ENCODE results near the gene NUDT4. TPM values are rescaled to one million over a fixed set of nuclear protein-coding genes. Genes with fewer than 3 reads are reported as not detected.

Gene NUDT4
- polyA plus RNA-seq, 1 donor (not counting 4 experiments of a cell fraction or from before 2014, with no cell fraction given) = 33.2 TPM

DNA sequence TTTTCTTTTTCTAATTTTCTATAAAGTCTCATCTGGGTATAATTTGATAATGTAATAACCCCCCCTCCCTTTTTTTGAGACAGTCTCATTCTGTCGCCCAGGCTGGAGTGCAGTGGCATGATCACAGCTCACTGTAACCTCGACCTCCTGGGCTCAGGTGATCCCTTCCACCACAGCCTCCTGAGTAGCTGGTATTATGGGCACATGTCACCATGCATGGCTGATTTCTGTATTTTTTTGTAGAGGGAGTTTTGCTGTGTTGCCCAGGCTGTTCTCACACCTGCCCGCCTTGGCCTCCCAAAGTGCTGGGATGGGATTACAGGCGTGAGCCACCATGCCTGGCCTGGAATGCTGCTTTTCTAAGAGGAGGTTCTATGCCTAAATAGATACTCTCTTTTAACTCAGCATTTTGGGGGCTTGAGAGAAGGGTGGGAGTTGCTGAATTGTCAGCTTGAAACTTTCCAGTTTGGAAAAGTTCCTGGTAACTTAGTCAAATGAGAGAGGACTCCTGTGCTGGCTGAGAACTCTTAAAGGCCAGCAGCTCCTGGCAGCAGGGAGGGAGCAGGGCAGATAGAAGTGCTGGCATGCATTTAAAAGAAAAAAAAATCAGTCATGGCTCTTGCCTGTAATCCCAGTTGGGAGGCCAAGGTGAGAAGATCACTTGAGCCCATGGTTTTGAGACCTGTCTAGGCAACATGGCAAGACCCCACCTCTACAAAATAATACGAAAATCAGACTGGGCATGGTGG, 13.0 kb downstream of the NUDT4 start:
- dilution Hi-C loops (cut with MboI; ENCODE audit: extremely low pct_ligation_motif_present, low sequenced_read_pairs) = no loop called here
- H3K4me1 ChIP-seq (ENCODE audit: control insufficient read depth, extremely low read depth, insufficient read depth, low read length) = peaks cover 10% of the 10 kb centered on the region

GRCh38 chr12:93393425-93393824, 15.7 kb downstream of the NUDT4 start:
- H3K27me3 ChIP-seq (ENCODE audit: control insufficient read depth, extremely low read depth, insufficient read depth, low read length) = no peaks in the 10 kb centered on the region
- H3K4me3 ChIP-seq (ENCODE audit: control insufficient read depth in 2 of 3, extremely low read depth in 1 of 3, insufficient read depth in 2 of 3, low read depth in 1 of 3, low read length in 3 of 3) = no peak overlapping the region
- no peak overlapping the region for H3K4me2 ChIP-seq (ENCODE audit: control insufficient read depth, extremely low read depth, insufficient read depth, low read depth, low read length)
- dilution Hi-C loops (cut with MboI; ENCODE audit: extremely low pct_ligation_motif_present, low sequenced_read_pairs) = no loop called here
- peaks cover 4 to 10% of the 10 kb centered on the region in 2 experiments for H3K36me3 ChIP-seq (ENCODE audit: control insufficient read depth in 2 of 2, extremely low read depth in 1 of 2, insufficient read depth in 2 of 2, low read length in 2 of 2)
- H2AFZ ChIP-seq (ENCODE audit: control insufficient read depth, low read length) = no peak overlapping the region
- H3K9ac ChIP-seq (ENCODE audit: control insufficient read depth, extremely low read depth, insufficient read depth, low read length) = no peak overlapping the region
- H3K27ac ChIP-seq (ENCODE audit: control insufficient read depth, insufficient read depth, low read length) = no peak overlapping the region
- no peak for DNase-seq (ENCODE audit: low read depth, low spot score)
- no peaks in the 10 kb centered on the region for H4K20me1 ChIP-seq (ENCODE audit: control insufficient read depth, extremely low read depth, insufficient read depth, low read length)
- no peaks in the 10 kb centered on the region for H3K9me1 ChIP-seq (ENCODE audit: control insufficient read depth, extremely low read depth, insufficient read depth, low read length)
- FAIRE-seq = no peak
- H3K79me2 ChIP-seq (ENCODE audit: control insufficient read depth, insufficient read depth, low read length) = peaks cover 43% of the 10 kb centered on the region
- H3K4me1 ChIP-seq (ENCODE audit: control insufficient read depth, extremely low read depth, insufficient read depth, low read length) = no peaks in the 10 kb centered on the region
- H3K9me3 ChIP-seq (ENCODE audit: control insufficient read depth, low read depth, low read length) = no peaks in the 10 kb centered on the region
- no peak for TF ChIP-seq CTCF (optimal IDR thresholded peaks at IDR 0.05 in 1 of 3, IDR thresholded peaks at IDR 0.05 in 1 of 3, conservative IDR thresholded peaks at IDR 0.05 in 1 of 3; ENCODE audit: extremely low read depth in 1 of 3, insufficient read depth in 2 of 3, low read length in 3 of 3)
- no peak for TF ChIP-seq EZH2 (IDR thresholded peaks at IDR 0.05; ENCODE audit: low read length)

More for the DNA sequence above, 13.0 kb downstream of the NUDT4 start:
- no peaks in the 10 kb centered on the region for H3K9me3 ChIP-seq (ENCODE audit: control insufficient read depth, low read depth, low read length)
- DNase-seq (ENCODE audit: low read depth, low spot score) = no peak
- no peak overlapping the region for H2AFZ ChIP-seq (ENCODE audit: control insufficient read depth, low read length)
- no peak overlapping the region for H3K9ac ChIP-seq (ENCODE audit: control insufficient read depth, extremely low read depth, insufficient read depth, low read length)
- H3K4me3 ChIP-seq (ENCODE audit: control insufficient read depth in 2 of 3, extremely low read depth in 1 of 3, insufficient read depth in 2 of 3, low read depth in 1 of 3, low read length in 3 of 3) = no peak overlapping the region
- no peaks in the 10 kb centered on the region for H3K9me1 ChIP-seq (ENCODE audit: control insufficient read depth, extremely low read depth, insufficient read depth, low read length)
- peaks cover 7% of the 10 kb centered on the region for H4K20me1 ChIP-seq (ENCODE audit: control insufficient read depth, extremely low read depth, insufficient read depth, low read length)
- no peak overlapping the region for H3K4me2 ChIP-seq (ENCODE audit: control insufficient read depth, extremely low read depth, insufficient read depth, low read depth, low read length)
- peaks cover 3% of the 10 kb centered on the region in 2 experiments for H3K36me3 ChIP-seq (ENCODE audit: control insufficient read depth in 2 of 2, extremely low read depth in 1 of 2, insufficient read depth in 2 of 2, low read length in 2 of 2)
- H3K79me2 ChIP-seq (ENCODE audit: control insufficient read depth, insufficient read depth, low read length) = peaks cover 69% of the 10 kb centered on the region
- FAIRE-seq = no peak
- H3K27me3 ChIP-seq (ENCODE audit: control insufficient read depth, extremely low read depth, insufficient read depth, low read length) = no peaks in the 10 kb centered on the region
- TF ChIP-seq CTCF (optimal IDR thresholded peaks at IDR 0.05 in 1 of 3, IDR thresholded peaks at IDR 0.05 in 1 of 3, conservative IDR thresholded peaks at IDR 0.05 in 1 of 3; ENCODE audit: extremely low read depth in 1 of 3, insufficient read depth in 2 of 3, low read length in 3 of 3) (no peak), EZH2 (IDR thresholded peaks at IDR 0.05; ENCODE audit: low read length) (no peak)
- H3K27ac ChIP-seq (ENCODE audit: control insufficient read depth, insufficient read depth, low read length) = no peak overlapping the region

Measured in keratinocyte (primary cell).